ENCODE data around the gene ELAVL1.
A peak's percentile ranks its signal among the peaks of the same experiment; 100 is the strongest.

Gene ELAVL1

GRCh38 chr19:7983995-7984837 is 21.2 kb downstream of the ELAVL1 start:
- no peak for DNase-seq (ENCODE audit: low read depth)

DNA sequence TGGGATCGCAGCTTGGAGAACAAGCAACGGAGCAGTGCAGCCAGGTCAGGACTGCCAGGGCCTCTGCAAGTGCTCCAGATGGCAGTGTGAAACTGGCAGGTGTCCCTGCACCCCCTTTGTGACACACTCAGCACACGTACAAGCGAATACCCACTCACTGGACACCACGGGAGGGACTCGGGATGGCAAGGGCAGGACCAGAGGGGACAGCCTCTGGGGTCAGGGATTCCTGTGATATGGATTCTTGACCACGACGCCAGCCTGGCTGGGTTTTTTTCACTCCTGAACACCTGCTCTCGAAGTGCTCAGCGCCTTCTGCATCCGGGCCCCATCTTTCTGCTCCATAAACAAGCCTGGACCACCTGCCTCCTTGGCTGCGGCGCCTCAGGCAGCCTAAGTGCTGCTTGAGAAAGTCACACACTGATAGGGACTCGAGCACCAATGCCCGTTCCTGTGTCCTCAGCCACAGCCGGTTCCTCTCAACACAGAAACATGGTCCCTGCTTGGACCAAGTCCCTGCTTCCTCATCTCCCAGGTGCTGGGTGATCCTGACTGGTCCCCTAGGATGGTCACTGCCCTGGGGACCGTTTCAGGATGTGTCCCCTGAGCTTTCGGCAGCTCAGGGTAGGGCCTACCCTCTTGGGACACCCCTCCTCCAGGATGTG is 22.0 kb downstream of the ELAVL1 start:
- DNase-seq (ENCODE audit: low read depth), result no peak

GRCh38 chr19:7982651-7983099 is 22.8 kb downstream of the ELAVL1 start:
- DNase-seq (ENCODE audit: low read depth), result no peak

GRCh38 chr19:7982103-7982502 is 23.3 kb downstream of the ELAVL1 start:
- DNase-seq (ENCODE audit: low read depth), result no peak

GRCh38 chr19:7981661-7982060 is 23.8 kb downstream of the ELAVL1 start:
- no peak for DNase-seq (ENCODE audit: low read depth)

- no peak for DNase-seq (ENCODE audit: low read depth)
Observed at GRCh38 chr19:7981199-7981598, 24.2 kb downstream of the ELAVL1 start.

DNA sequence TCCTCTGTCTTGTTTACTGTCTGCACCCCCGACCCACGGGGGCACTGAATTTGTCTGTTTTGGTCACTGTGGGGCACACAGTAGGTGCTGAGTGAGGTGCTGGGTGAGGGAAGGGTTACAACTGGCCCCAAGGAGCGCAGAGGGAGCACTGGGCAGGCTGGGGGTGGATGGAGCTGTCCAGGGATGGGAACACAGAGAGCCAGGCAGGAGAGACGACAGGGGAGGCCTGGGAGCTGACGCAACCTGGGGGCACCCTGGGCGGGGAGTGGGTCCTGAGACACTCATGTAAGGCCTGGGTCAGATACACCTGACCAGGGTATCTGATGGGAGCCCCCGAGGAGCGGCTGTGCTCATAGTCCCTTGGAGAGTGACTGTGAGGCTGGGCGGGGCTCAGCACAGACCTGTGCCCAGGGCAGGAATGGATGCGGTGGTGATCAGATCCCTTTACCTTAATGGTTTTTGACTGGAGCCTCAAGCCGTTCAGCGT is 24.8 kb downstream of the ELAVL1 start:
- DNase-seq (ENCODE audit: low read depth), result no peak

GRCh38 chr19:7980168-7980567 is 25.3 kb downstream of the ELAVL1 start:
- DNase-seq (ENCODE audit: low read depth), result no peak

- DNase-seq (ENCODE audit: low read depth), result no peak
Observed at GRCh38 chr19:7979559-7979958, 25.9 kb downstream of the ELAVL1 start.

GRCh38 chr19:7979011-7979410 is 26.4 kb downstream of the ELAVL1 start:
- no peak for DNase-seq (ENCODE audit: low read depth)

- peak; percentile 29 for DNase-seq (ENCODE audit: low read depth)
Observed at GRCh38 chr19:7978179-7978825, 27.1 kb downstream of the ELAVL1 start.

DNA sequence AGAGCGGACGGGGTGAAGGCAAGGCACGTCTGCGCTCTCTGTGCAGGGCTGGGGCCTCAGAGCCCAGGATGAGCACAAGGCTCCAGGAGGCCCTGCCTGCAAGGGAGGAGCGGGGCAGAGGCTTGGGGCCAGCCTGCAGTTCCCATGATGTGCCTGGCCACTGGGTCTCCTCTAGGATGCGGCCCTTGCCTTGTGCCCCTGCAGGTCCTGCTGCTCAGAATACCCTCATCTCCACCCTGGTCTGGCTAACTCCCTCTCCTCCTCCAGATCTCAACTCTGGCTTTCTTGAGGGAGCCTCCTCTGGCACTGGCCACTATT is 27.8 kb downstream of the ELAVL1 start:
- no peak for DNase-seq (ENCODE audit: low read depth)

- DNase-seq (ENCODE audit: low read depth), result no peak
Observed at GRCh38 chr19:7977021-7977722, 28.3 kb downstream of the ELAVL1 start.

DNA sequence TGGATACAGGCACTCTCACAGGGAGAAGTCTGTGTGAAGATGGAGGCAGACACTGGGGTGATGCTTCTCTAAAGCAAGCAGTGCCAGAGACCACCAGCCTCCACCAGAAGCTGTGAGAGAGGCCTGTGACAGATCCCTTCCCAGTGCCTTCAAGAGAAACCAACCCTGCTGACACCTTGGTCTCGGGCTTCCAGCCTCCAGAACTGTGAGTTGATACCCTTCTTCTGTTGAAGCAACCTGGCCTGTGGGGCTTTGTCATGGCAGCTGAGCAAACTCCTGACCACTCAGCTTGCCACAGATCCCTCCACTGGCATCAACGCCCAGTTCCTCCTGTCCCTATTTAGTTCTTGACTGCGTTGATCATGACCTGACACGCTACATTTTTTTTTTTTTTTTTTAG is 29.0 kb downstream of the ELAVL1 start:
- no peak for DNase-seq (ENCODE audit: low read depth)

DNA sequence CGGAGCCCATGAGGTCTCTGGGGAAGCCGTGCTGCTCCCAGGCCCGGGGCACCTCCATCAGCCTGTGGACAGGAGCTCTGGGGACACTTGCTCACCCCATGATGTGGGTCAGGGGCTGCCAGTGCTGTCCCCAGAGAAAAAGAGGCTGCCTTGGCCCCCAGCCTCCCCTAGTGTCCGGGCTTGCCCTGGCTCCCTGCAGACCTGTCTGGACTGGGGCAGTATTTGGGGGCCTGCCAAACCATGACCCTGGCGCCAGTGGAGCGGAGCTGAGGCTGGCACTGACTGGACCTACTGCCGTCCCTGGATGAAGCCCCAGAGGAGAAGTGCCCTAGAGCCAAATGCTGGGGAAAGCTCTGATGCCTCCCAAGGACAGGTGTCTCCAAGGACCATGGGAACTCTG is 30.4 kb downstream of the ELAVL1 start:
- DNase-seq (ENCODE audit: low read depth), result no peak

GRCh38 chr19:7973883-7974282 is 31.6 kb downstream of the ELAVL1 start:
- DNase-seq (ENCODE audit: low read depth), result no peak

GRCh38 chr19:7971553-7972520 is 33.6 kb downstream of the ELAVL1 start:
- no peak for DNase-seq (ENCODE audit: low read depth)

GRCh38 chr19:7970716-7971448 is 34.6 kb downstream of the ELAVL1 start:
- peak; percentile 25 for DNase-seq (ENCODE audit: low read depth)

DNA sequence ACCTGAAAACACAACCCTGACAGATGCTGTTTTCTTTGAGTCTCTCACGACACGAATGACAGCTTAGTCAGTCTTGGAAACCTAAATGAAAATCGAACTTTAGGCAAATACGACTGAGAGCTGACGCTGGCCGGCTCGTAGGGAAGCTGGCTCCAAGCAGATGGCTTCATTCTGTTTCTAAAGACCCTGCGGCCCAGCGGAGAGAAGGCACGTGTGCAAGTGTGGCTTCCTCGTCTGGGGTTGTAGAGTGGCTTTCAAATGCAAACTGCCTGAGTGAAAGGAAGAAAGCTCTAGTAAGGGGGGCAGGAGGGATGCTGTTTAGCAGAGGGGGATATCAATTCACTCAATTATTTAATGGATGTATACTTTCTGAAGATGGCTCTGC is 35.9 kb downstream of the ELAVL1 start:
- no peak for DNase-seq (ENCODE audit: low read depth)

DNA sequence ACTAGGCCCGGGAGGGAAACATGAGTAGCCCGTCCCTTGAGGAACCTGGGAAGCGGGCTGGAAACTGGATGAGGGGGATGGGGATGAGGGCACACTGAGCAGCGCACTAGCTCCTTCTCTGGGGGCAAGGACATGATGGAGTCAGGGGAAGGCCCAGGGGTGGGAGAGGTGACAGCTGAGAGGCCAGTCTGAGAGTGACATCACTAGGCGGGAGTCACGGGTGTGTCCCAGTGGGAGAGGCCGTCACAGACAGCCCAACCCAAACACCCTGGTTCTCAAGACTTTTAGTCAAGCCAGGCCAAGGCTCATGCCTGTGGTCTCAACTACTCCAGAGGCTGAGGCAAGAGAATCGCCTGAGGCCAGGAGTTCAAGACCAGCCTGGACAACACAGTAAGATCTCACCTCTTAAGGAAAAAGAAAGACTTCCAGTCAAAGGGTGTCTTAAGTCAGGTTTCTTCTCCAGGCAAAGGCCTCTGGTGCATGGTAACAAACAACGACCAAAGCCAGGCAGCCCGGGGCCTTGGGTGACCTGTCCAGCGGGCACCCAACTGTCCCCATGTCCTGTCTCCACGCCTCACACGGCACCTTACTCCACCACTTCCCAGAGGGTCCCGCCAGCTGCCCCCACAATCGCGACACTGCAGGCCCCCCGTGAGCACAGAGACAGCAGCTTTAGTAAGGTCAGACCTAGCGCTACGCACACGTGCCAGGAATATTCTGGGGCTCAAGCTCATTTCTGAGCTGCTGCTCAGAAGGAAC is 36.5 kb downstream of the ELAVL1 start:
- DNase-seq (ENCODE audit: low read depth), result no peak

All from iris pigment epithelial cell (primary cell).